Psoas muscle (tissue), 8 donors: Measurements from ENCODE around the gene EFCC1. TPM values are rescaled to one million over a fixed set of nuclear protein-coding genes. Genes with fewer than 3 reads are reported as not detected.

Experiments
- ATAC-seq, 4 donors: fragments of 200-7000 bp; cut with Tn5 transposase; one replicate each; pipeline ENCODE4 v1.9.1; 2020; ENCODE audit warnings: moderate library complexity in 3 of 4, mild to moderate bottlenecking in 2 of 4
- DNase-seq, 2 donors: peaks; one replicate each; pipeline ENCODE4 v3.0.0-alpha.2; 2020
- H3K27ac ChIP-seq: fragments of 200-600 bp; one replicate; pipeline ENCODE4 v1.8.0; 2022
- H3K27me3 ChIP-seq, 3 donors: fragments of 200-600 bp in 1 of 3; one replicate each; pipeline versions ENCODE4 v1.6.1 to v1.8.0; 2013 to 2022; ENCODE audit warnings: low read length in 2 of 3, mild to moderate bottlenecking in 2 of 3, moderate library complexity in 1 of 3; ENCODE audit not compliant: insufficient read depth in 3 of 3
- H3K36me3 ChIP-seq, 2 donors: fragments of 200-600 bp in 1 of 2; one replicate each; pipeline versions ENCODE4 v1.6.1 to v1.8.0; 2013 to 2022; ENCODE audit warnings: low read depth in 1 of 2, mild to moderate bottlenecking in 1 of 2, moderate library complexity in 1 of 2; ENCODE audit not compliant: insufficient read depth in 1 of 2
- H3K4me1 ChIP-seq: fragments of 200-600 bp; one replicate; pipeline ENCODE4 v1.8.0; 2022
- H3K4me3 ChIP-seq: fragments of 200-600 bp; one replicate; pipeline ENCODE4 v1.8.0; 2022; ENCODE audit warnings: mild to moderate bottlenecking
- H3K9me3 ChIP-seq: fragments of 200-600 bp; one replicate; pipeline ENCODE4 v1.8.0; 2022
- WGBS, 3 donors: extraction: QIAGEN DNeasy Blood & Tissue Kit; methylation state at CpG; one replicate each; pipeline versions ENCODE4 v1.1.6 to v1.1.7; 2013; 5-methylcytosine and 5-hydroxymethylcytosine counted together
- intact Hi-C, 2 donors: fragments of 100-400 bp; cut with DNase I; formaldehyde crosslinking; loops; one replicate each; pipeline versions ENCODE4 v1.11.0 to v1.14.2; 2022
- polyA plus RNA-seq, 3 donors: library from polyadenylated mRNA; stranded (reverse); fragments of 200-250 nt; gene quantifications; one replicate each; pipeline ENCODE4 v1.2.3, GENCODE V29; 2013
- total RNA-seq, 4 donors: library from RNA; stranded (reverse); fragmentation: NEBNext Ultra II Directional in 2 of 4; extraction: Animal tissue kit (Norgen Biotek cat#: 25700) in 2 of 4; gene quantifications; one replicate each; pipeline versions ENCODE4 v1.2.1 to v1.2.4, GENCODE V29; 2021 to 2023
- TF ChIP-seq, protein P1 (sequence below): fragments of 200-600 bp; IDR thresholded peaks from one replicate; pipeline ENCODE4 v1.8.0; 2022; ENCODE audit warnings: antibody characterized with exemption
- donor health status: healthy with polysubstance abuse.
- donor health status: DM: no; HTN: no; CAD: no; lungs with moderate emphysema.
- donor health status: Bipolar disorder and iron deficiency.
- donor health status: healthy.
- donor health status: DM: yes; HTN: yes; CAD: no.
- donor health status: DM: no; HTN: no; CAD: no.
- donor health status: DM: no; HTN: no; CAD: no.
- donor health status: DM: yes; HTN: yes; CAD: no.

The EFCC1 gene
- total and polyA plus RNA-seq, 7 donors = 0.11 to 1.5 (median 0.48) TPM

DNA sequence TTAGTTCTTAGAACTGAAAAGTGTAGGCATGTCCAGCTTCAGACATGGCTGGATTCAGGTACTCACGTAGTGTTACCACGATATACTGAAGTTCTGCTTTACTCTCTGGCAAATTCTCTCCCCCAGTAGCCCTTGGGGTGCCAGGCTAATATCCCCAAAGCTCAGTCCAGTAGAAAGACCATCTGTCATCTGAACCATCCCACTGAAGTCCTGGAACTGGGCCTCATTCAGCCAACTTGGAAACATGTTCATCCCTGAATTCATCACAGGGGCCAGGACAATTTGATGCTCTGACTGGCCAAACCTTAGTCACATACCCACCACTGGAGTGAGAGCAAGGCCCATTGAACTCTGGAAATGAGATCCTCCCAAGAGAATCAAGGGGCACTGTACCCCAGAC is 8.2 kb downstream of the EFCC1 start:
- DNase-seq = no peak
- 88 to 96% (median 89%) methylated on average over 2 of the region's 2 CpGs for WGBS, 3 donors
- no peaks in the 10 kb centered on the region for H3K27me3 ChIP-seq
- no peaks in the 10 kb centered on the region for H3K9me3 ChIP-seq
- H3K27ac ChIP-seq = no peak overlapping the region
- no peak for ATAC-seq
- TF ChIP-seq, protein P1, sequence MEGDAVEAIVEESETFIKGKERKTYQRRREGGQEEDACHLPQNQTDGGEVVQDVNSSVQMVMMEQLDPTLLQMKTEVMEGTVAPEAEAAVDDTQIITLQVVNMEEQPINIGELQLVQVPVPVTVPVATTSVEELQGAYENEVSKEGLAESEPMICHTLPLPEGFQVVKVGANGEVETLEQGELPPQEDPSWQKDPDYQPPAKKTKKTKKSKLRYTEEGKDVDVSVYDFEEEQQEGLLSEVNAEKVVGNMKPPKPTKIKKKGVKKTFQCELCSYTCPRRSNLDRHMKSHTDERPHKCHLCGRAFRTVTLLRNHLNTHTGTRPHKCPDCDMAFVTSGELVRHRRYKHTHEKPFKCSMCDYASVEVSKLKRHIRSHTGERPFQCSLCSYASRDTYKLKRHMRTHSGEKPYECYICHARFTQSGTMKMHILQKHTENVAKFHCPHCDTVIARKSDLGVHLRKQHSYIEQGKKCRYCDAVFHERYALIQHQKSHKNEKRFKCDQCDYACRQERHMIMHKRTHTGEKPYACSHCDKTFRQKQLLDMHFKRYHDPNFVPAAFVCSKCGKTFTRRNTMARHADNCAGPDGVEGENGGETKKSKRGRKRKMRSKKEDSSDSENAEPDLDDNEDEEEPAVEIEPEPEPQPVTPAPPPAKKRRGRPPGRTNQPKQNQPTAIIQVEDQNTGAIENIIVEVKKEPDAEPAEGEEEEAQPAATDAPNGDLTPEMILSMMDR = no peak
- H3K4me1 ChIP-seq = peaks cover 8% of the 10 kb centered on the region
- no peak overlapping the region for H3K4me3 ChIP-seq
- intact Hi-C loops = no loop called here
- no peaks in the 10 kb centered on the region for H3K36me3 ChIP-seq

DNA sequence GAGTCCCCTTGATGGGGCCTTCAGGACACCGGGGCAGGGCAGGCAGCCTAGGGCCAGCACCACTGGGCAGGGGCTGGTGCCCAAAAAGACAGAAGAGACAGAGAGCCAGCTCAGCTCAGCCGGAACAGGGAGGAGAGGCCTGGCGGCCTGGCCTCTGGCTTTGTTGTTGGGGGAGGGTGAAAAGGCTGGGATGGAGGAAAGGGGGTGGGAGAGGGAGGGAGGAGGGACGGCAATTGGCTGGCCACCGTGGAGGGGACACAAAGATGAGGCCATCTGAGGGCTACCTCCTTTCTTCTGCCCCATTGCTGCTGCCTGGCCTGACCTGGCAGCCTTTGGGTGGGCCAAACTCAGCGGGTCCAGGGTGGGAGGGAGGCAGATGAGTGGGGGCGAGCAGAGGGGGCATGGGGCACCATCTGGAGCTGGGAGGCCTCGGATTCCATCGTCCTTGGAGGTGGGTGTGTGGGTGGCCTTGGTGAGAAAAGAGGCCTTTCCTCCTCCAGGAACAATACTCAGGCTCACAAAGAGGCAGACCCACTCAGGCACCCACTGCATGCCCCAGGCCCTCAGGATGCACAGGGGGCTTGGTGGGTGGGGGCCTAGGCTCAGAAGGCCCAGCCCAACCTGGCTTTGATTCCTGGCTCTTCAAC is 9.3 kb downstream of the EFCC1 start:
- DNase-seq (no peak), ATAC-seq (no peak)
- Histone ChIP-seq H3K27me3 (no peaks in the 10 kb centered on the region), H3K4me1 (peaks cover 8% of the 10 kb centered on the region), H3K9me3 (no peaks in the 10 kb centered on the region), H3K36me3 (no peaks in the 10 kb centered on the region), H3K27ac (no peak overlapping the region), H3K4me3 (no peak overlapping the region)
- intact Hi-C loops = no loop called here
- WGBS, 3 donors = 57 to 68% (median 59%) methylated on average over 9 of the region's 9 CpGs
- TF ChIP-seq, protein P1 = no peak

DNA sequence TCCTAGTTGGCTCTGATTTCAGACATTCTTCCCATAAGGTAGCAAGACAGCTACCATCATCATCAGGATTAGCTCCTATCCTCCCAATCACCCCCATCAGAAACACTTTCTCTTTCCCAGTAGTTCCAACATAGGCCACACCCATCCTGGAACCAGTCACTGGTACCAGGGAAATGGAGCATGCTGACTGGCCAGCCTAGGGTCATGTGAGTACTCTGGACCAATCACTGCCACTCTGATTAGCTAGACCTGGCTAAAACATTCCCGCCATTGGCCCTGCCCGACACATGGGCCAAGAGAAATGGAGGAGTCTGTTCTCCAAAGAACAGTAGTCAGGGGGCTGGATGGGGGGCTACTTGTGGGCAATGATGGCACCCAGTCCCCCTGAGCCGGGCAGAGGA is 12.4 kb downstream of the EFCC1 start:
- no peak overlapping the region for H3K27ac ChIP-seq
- intact Hi-C loops = no loop called here
- H3K4me1 ChIP-seq = peaks cover 8% of the 10 kb centered on the region
- no peaks in the 10 kb centered on the region for H3K27me3 ChIP-seq
- WGBS, 3 donors = 93 to 98% (median 95%) methylated on average over 3 of the region's 3 CpGs
- H3K9me3 ChIP-seq = no peaks in the 10 kb centered on the region
- TF ChIP-seq, protein P1 = no peak
- DNase-seq = no peak
- H3K4me3 ChIP-seq = no peak overlapping the region
- no peaks in the 10 kb centered on the region for H3K36me3 ChIP-seq
- peak in 1 of 4 donors; percentile 39 for ATAC-seq

DNA sequence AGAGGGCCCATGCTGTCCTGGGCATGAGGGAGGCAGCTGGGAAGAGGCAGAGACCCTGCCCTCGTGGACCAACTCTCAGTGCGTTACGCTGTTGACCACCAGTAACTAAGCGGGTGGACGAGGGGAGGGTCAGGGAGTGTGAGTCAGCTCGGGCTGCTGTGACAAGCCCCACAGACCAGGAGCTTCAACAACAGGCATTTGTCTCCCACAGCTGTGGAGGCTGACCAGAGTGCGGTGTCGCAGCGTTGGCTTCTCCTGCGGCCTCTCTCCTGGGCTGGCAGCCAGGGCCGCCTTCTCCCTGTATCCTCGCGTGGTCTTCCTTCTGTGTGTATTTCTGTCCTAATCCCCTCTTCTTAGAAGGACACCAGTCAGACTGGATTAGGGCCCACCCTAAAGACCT is 13.0 kb downstream of the EFCC1 start:
- ATAC-seq (no peak), DNase-seq (no peak)
- Histone ChIP-seq H3K9me3 (no peaks in the 10 kb centered on the region), H3K4me3 (no peak overlapping the region), H3K36me3 (no peaks in the 10 kb centered on the region), H3K4me1 (peaks cover 8% of the 10 kb centered on the region), H3K27me3 (no peaks in the 10 kb centered on the region), H3K27ac (no peak overlapping the region)
- intact Hi-C loops = no loop called here
- WGBS, 3 donors = 66 to 86% (median 70%) methylated on average over 13 of the region's 13 CpGs
- TF ChIP-seq, protein P1 = no peak

DNA sequence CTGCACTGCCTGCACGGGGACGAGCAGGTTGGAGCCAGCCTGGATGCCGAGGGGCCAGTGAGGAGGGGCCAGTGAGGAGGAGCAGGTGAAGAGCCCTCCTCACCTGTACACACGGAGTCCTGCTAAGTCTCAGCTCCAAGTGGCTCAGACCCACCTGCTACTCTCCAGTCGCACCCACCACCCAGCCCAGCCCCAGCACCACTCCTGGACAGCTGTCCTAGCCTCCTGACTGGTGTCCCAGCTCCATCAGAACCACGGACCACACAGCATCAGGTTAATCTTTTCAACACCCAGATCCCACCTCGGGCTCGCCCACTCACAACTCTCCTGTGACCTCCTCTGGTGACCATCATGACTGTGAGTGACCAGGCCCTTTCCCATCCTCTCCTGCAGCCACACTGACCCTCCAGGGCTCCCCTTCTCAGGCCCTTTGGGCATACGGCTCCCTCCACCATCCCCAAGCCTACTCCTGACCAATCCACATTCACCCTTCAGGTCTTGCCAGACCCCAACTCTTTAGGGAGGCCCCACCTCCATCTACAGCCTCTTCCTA is 13.8 kb downstream of the EFCC1 start:
- TF ChIP-seq, protein P1 = no peak
- DNase-seq = no peak
- H3K27me3 ChIP-seq = no peaks in the 10 kb centered on the region
- intact Hi-C loops = no loop called here
- H3K4me1 ChIP-seq = peaks cover 8% of the 10 kb centered on the region
- H3K4me3 ChIP-seq = no peak overlapping the region
- WGBS, 3 donors = 87 to 91% (median 90%) methylated on average over 9 of the region's 9 CpGs
- H3K27ac ChIP-seq = peak overlapping the region; percentile 63
- no peaks in the 10 kb centered on the region for H3K9me3 ChIP-seq
- no peaks in the 10 kb centered on the region for H3K36me3 ChIP-seq
- no peak for ATAC-seq
